GM11168 (cell line): ENCODE measurements around the gene ZNF417.
"Not testable (repeated sequence)": the region's sequence is repeated elsewhere in the genome, so short reads cannot be mapped to it uniquely, and the experiment has no call there.

Experiments used
- in situ Hi-C: fragments of 300-500 bp; cut with MboI; formaldehyde crosslinking; loops from one replicate; pipeline ENCODE4 v1.12.0; 2022; ENCODE audit warnings: low sequenced_read_pairs; ENCODE audit not compliant: unreplicated experiment

Gene ZNF417

DNA sequence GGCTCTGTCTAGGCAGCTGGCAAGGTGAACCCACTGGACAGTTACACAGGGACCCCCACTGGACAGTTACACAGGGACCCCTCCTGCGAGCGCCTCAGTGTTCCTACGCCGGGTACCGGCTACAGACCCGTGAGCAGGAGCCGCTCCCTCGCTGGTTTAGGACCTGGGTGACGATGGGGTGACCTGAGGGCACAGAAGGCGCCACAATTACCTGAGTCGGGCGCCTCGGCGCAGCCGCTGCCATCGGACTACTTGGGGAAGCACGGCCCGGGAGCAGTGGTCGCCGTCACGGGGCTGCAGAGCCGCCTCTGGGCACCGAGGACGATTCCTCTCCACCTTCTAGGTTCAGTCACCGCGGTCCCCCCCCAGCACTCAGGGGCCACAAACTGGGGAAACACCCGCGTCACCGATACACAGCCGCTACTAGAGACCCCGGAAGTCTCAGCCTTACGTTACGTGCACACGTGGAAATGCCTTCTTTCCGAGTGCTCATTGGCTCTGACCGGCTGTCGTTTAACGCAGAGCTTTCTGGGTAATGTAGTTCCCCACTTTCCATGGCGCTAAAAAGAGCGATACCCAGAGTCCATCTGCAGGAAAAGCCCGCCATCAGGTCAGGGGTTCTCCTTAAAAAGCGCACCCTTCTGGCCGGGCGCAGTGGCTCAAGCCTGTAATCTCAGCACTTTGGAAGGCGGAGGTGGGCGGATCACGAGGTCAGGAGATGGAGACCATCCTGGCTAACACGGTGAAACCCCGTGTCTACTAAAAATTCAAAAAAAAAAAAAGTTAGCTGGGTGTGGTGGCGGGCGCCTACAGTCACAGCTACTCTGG, at the start of gene ZNF417:
Gene ZNF417 (minus strand): TSS at position 425 of the 828 bp plus-strand sequence. CDS start 181 bp downstream, at position 244.
- in situ Hi-C loops, result not testable (repeated sequence)

DNA sequence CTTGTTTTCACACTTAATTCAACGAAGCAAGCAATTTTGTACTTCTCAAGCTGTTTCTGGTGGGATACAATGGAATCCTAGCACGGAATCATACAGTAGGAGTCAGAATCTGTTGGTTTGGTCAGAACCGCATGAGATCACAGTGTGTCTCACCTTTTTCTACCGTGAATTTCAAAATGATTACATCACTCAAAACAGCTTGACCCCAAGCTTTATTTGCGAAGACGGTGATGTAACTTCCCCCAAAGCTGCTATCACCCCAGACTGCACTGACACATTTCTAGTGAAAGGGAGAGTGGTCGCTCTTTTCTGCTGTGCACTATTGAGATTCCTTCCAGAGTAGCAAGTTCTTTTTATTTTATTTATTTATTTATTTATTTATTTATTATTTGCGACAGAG, 48.4 kb upstream of the ZNF417 start:
- in situ Hi-C loops, result no loop called here

- in situ Hi-C loops, result no loop called here
These were observed 45.4 kb upstream of the ZNF417 start for GRCh38 chr19:57961785-57962184.

- in situ Hi-C loops, result no loop called here
These were observed 38.6 kb upstream of the ZNF417 start for GRCh38 chr19:57954996-57955395.

- in situ Hi-C loops, result no loop called here
These were observed 33.3 kb upstream of the ZNF417 start for GRCh38 chr19:57949702-57950101.

DNA sequence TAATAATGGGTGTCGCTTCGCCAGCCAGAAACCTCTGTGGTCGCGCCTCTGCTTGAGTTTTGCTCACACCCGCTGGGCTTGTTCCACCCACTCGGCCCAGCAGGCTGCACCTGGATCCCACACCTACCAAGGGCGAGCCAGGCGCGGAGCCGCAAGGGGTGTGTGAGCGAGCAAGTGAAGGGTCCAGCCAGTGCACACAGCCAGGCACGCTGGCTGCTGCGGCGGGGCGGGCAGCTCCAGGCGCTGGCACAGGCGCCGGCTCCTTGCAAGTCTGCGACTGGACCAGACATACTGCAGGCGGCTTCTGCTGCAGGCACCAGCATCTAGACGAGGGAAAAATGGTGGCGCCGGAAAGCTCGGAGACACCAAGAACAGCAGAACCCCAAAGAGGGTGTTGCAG, 32.9 kb upstream of the ZNF417 start:
- in situ Hi-C loops, result no loop called here

GRCh38 chr19:57947419-57948134, 31.2 kb upstream of the ZNF417 start, which contains the start of gene ZNF256:
TSS of gene ZNF256 (minus strand) at chr19:57947706. CDS start at chr19:57947474, 232 bp downstream.
- in situ Hi-C loops, result no loop called here

GRCh38 chr19:57947088-57947418, 30.7 kb upstream of the ZNF417 start:
- in situ Hi-C loops, result no loop called here

GRCh38 chr19:57946316-57946715, 29.9 kb upstream of the ZNF417 start:
- in situ Hi-C loops, result no loop called here

DNA sequence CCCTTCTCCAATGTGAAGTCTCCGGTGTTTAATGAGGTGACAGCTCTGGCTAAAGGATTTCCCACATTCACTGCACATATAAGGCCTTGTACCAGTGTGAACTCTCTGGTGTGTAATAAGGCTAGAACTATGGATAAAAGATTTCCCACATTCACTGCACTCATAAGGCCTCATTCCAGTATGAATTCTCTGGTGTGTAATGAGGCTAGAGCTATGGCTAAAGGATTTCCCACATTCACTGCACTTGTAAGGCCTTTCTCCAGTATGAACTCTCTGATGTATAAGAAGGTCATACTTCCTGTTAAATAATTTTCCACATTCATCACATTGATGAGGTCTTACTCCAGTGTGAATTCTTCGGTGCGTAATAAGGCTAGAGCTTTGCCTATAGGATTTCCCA, 25.2 kb upstream of the ZNF417 start:
- in situ Hi-C loops, result no loop called here

DNA sequence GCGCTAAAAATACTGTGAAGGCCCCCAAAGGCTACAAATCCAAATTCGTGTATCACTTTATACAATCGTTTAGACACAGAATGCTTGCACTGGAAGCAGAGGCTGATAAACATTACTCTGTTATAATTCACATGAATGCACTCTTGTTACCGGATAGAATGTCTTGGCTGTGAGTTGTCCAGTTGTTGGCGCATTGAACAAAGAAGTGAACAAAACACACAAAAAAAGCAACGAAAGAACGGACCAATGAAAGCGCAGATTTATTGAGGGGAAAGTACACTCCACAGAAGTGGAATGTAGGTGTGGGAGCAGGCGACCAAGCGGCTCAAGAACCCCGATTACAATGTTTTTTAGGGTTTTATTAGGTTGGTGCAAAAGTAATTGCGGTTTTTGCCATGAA, 19.3 kb upstream of the ZNF417 start:
- in situ Hi-C loops, result no loop called here

DNA sequence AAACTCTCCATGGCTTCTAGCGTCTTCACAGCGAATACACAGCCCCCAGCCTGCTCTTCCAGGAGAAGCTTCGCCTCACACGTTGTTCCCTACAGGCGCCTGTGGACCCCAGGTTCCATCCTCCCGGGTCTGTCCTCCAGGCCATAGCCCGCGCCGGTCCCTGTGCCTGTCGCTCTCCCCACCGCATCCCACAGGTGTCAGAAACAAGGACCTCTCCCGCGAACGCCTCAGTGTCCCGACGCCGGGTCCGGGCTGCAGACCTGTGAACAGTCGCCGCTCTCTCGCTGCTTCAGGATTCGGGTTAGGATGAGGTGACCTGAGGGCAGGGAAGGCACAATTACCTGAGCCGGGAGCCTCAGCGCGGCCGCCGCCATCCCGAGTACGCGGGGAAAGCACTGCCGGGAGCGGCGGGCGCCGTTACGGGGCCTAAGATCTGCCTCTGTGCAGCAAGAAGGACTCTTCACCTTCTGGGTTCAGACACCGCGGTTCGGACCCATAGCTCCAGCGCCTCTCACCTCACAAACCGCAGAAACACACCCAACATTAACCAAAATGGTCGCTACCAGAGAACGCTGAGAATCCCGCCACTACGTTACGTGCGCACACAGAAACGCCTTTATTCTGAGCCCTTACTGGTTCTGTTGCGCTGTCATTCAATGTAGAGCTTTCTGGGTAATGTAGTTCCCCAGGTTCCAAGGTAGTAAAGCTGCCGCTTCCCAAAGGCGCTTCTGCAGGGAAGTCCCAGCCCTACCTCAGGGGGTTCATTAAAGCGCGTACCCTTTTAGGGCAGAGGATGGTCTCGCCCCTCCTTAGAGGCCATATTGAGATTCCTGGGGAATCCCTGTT, 18.7 kb upstream of the ZNF417 start, which contains the start of gene ZNF418:
Gene ZNF418 (minus strand): TSS at position 583 of the 846 bp plus-strand sequence. CDS start 1,580 bp downstream, outside the sequence.
- in situ Hi-C loops, result no loop called here

DNA sequence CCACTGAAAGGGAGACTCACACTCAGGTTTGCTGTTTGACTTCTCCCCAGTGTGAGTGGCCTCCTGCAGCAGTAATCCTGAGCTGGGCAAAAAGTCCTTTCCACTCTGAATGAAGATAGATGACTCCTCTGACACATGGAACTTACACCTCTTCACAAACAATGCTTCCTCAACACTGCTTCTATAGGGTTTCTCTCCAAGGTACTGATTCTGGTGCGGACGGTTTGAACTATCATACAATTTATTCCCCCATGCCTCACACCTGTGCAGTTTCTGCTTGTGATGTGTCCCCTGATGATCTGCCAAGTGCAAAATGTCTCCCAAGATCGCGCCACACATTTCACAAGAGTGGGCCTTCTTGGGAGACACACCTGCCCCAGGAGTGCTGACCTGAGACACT, 11.2 kb upstream of the ZNF417 start:
- in situ Hi-C loops, result no loop called here

- in situ Hi-C loops, result no loop called here
These were observed 1.9 kb downstream of the ZNF417 start for GRCh38 chr19:57914531-57914930.

- in situ Hi-C loops, result no loop called here
These were observed 9.0 kb downstream of the ZNF417 start for GRCh38 chr19:57907394-57907793.

DNA sequence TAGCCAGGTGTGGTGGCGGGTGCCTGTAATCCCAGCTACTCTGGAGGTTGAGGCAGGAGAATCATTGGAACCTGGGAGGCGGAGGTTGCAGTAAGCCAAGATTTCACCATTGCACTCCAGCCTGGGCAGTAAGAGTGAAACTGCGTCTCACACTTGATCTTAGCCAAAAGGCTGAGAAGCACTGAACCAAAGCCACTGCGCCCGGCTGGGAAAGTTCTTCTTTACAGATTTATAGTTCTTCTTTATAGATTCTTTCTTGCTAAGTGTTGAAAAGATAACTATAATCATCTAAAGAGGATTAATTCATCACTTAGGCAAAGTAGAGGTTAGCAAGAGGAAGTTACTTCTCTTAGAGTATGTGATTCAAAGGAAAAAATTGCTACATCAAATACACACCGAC, 11.1 kb downstream of the ZNF417 start:
- in situ Hi-C loops, result no loop called here

DNA sequence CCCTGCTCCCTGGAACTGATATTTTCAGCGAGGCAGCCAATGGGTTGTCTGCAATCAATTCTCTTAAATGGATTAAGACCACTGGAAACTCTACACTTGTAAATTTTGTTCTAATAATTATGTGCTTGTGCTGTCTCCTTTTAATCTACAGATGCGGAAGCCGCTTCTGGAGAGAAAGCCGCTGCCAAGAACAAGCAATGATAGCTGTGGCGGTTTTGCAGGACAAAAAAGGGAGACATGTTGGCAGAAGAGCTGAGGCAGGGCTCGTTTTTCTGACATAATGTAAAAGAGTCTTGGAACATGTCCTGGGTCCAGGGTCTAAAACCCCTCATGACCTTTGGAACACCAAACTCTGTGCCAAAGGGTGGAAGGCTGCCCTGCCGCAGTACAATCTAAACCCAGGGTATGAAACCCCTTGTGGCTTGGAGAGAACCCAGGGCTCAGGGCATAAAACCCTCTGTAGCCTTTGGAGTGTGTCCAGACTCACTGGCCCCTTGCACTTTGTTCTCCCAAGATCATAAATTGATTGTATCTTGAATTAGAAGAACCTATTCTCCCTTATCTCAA, 12.7 kb downstream of the ZNF417 start:
- in situ Hi-C loops, result loop anchor here (5.0 kb wide), 1 partner anchor 51 kb away; no protein-coding TSS in a partner anchor

GRCh38 chr19:57900311-57900710, 16.1 kb downstream of the ZNF417 start:
- in situ Hi-C loops, result loop anchor here (5.0 kb wide), 1 partner anchor 48 kb away; no protein-coding TSS in a partner anchor

DNA sequence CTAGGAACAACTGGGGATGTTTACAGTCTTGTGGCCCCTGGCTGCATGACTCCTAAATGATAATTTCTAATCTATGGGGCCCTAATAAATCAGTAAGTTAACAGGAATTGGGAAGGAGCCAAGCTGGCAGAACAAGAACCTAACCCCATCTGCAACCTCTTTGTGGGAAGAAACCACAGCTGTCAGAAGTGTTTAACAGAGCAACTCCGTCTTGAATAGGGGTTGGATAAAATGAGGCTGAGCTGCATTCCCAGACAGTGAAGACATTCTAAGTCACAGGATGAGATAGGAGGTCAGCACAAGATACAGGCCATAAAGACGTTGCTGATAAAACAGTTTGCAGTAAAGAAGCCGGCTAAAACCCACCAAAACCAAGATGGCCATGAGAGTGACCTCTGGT, 25.7 kb downstream of the ZNF417 start:
- in situ Hi-C loops, result not testable (repeated sequence)
